ENCODE results near the gene TMSB15A.
A peak's percentile ranks its signal among the peaks of the same experiment; 100 is the strongest.
"Not testable (repeated sequence)": the region's sequence is repeated elsewhere in the genome, so short reads cannot be mapped to it uniquely, and the experiment has no call there.

Gene TMSB15A

DNA sequence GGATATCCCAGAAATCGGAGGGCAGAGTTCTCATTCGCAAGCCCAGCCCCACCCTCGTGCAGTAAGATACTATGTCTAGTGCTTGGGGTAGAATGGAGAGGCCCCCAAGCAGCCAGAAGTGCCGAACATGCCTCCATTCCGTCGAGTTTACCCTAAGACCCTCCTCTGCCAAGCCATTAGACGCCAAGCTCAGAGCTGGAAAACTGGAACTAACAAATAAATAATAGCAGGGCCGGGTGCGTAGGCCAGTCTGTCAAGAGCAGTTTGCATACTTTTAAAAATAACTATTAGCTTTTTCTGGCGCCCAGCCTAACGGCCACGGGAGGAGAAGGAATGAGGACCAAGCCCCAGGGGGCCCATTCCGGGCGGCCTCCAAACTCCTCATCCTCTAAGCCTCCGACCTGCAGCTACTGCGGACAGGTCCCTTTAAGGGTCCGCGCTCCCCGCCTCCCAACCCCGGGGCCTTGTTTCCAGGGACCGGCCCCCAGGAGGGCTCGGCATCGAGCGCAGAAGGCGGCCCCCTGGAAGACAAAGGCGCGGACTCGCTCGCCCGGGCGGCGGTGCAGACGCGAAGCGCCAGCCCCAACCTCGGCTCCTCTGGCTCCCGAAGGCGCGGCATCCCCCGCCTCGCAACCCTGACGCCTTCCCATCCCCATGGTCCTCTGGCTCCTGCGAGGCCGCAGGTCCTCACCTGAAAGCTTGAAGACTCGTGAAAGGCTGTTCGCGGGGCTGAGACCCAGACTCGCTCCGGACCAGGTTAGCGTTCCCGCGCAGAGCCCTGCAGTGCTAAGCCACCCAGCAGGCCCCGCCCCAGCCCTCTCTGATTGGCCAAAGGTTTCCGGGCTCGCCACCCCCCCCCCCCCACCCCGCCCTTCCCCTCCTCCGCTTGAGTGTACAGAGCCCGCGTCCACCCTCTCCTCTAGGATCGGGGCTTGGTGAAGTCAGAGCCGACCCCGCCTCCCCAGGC, at the start of gene TMSB15A:
Gene TMSB15A (minus strand): TSS at position 765 of the 967 bp plus-strand sequence.
- H3K4me3 ChIP-seq (ENCODE audit: low read depth, low read length), result peak within 1 kb of the TSS; percentile 74
- peaks cover 11% of the 10 kb centered on the region; the same call in 1 of the 2 replicates for H3K36me3 ChIP-seq (ENCODE audit: control insufficient read depth, insufficient read depth, low read length)
- H3K9me3 ChIP-seq (ENCODE audit: control insufficient read depth, insufficient read depth, low read length), result peaks cover 11% of the 10 kb centered on the region; the same call in 1 of the 2 replicates
- 0 out of 2 replicates have a peak, but pooled peaks cover 4% of the 10 kb centered on the region for H3K4me1 ChIP-seq (ENCODE audit: control insufficient read depth, insufficient read depth, low read length)
- peak within 1 kb of the TSS; percentile 89 for H3K9ac ChIP-seq (ENCODE audit: low read depth, low read length)
- peak within 1 kb of the TSS; percentile 60 for H3K27ac ChIP-seq (ENCODE audit: low read depth, low read length)
- H3K27me3 ChIP-seq (ENCODE audit: control insufficient read depth, insufficient read depth, low read length), result peaks cover 23% of the 10 kb centered on the region

DNA sequence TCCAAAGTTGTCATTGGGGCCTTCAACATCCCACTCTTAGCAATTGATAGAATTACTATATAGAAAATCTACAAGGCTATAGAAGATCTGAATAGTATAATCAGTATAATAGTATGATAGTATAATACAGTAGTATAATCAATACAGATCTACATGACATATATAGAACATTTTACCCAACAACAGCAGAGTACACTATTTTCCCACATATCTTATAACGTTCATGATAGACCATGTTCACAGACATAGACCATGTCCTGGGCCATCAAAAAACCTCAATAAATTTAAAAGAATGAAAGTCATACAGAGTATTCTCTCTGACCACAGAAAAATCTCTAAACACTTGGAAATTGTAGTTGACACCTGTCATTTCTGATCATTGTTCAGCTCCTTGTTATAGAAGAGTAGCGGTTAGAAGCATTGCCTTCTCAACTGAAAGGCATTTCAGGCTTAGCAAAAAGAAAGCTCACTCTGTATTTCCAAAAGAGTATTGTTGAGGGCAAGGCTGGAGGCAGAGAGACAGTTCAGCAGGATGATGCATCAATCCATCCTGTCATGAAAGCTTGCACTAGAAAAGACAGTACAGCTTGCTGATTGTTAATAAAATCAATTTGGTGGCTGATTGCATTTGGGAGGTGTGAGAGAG, 44.0 kb upstream of the TMSB15A start:
- H3K27ac ChIP-seq (ENCODE audit: low read depth, low read length), result no peak overlapping the region
- peaks cover 6% of the 10 kb centered on the region; the same call in 1 of the 2 replicates for H3K27me3 ChIP-seq (ENCODE audit: control insufficient read depth, insufficient read depth, low read length)
- no peaks in the 10 kb centered on the region for H3K36me3 ChIP-seq (ENCODE audit: control insufficient read depth, insufficient read depth, low read length)
- H3K4me1 ChIP-seq (ENCODE audit: control insufficient read depth, insufficient read depth, low read length), result no peaks in the 10 kb centered on the region
- no peak overlapping the region for H3K9ac ChIP-seq (ENCODE audit: low read depth, low read length)
- 0 out of 2 replicates have a peak, but pooled peaks cover 3% of the 10 kb centered on the region for H3K9me3 ChIP-seq (ENCODE audit: control insufficient read depth, insufficient read depth, low read length)
- H3K4me3 ChIP-seq (ENCODE audit: low read depth, low read length), result no peak overlapping the region

DNA sequence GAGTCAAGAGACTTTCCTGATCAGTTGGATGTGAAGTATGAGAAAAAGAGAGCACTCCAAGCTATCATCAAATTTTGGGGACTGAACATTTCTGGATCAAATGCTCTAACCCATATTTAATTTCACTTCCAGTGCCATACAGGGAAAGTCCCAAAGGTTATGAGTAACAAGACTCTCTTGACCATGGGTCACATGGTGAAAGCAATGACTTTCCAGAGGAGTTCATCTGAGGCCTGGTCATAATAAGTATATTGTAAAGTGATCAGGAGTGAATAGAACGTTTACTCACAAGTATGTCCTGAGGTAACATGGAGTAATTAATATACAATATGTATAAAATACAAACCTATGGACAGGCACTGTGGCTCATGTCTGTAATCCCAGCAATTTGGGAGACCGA, 42.1 kb upstream of the TMSB15A start:
- Histone ChIP-seq H3K9ac (ENCODE audit: low read depth, low read length) (no peak overlapping the region), H3K4me3 (ENCODE audit: low read depth, low read length) (no peak overlapping the region), H3K9me3 (ENCODE audit: control insufficient read depth, insufficient read depth, low read length) (0 out of 2 replicates have a peak, but pooled peaks cover 3% of the 10 kb centered on the region), H3K4me1 (ENCODE audit: control insufficient read depth, insufficient read depth, low read length) (no peaks in the 10 kb centered on the region), H3K27ac (ENCODE audit: low read depth, low read length) (no peak overlapping the region), H3K27me3 (ENCODE audit: control insufficient read depth, insufficient read depth, low read length) (peaks cover 6% of the 10 kb centered on the region; the same call in 1 of the 2 replicates), H3K36me3 (ENCODE audit: control insufficient read depth, insufficient read depth, low read length) (no peaks in the 10 kb centered on the region)

DNA sequence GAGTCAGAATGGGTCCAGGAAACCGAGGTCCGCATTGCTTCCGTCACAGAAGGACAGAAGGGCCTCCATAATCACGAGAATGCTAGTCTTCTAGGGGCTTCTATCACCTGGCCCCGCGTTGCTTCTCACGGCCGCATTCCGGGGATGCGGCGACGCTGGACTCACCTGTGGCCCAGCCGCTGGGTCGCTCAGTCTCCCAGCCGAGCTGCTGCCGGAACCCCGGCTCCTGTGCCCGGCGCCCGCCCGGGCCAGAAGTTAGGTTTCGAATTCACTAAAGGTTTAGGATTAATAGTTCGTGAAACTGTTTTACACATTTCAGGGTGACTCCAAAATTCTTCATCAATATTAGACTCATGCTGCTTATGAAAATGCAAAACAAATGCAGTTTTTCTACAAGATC, 31.7 kb upstream of the TMSB15A start:
- H3K27ac ChIP-seq (ENCODE audit: low read depth, low read length), result no peak overlapping the region
- no peak overlapping the region for H3K9ac ChIP-seq (ENCODE audit: low read depth, low read length)
- H3K27me3 ChIP-seq (ENCODE audit: control insufficient read depth, insufficient read depth, low read length), result peaks cover 14% of the 10 kb centered on the region
- H3K9me3 ChIP-seq (ENCODE audit: control insufficient read depth, insufficient read depth, low read length), result peaks cover 9% of the 10 kb centered on the region
- H3K4me1 ChIP-seq (ENCODE audit: control insufficient read depth, insufficient read depth, low read length), result peaks cover 12% of the 10 kb centered on the region; the same call in 1 of the 2 replicates
- no peak overlapping the region for H3K4me3 ChIP-seq (ENCODE audit: low read depth, low read length)
- H3K36me3 ChIP-seq (ENCODE audit: control insufficient read depth, insufficient read depth, low read length), result no peaks in the 10 kb centered on the region

DNA sequence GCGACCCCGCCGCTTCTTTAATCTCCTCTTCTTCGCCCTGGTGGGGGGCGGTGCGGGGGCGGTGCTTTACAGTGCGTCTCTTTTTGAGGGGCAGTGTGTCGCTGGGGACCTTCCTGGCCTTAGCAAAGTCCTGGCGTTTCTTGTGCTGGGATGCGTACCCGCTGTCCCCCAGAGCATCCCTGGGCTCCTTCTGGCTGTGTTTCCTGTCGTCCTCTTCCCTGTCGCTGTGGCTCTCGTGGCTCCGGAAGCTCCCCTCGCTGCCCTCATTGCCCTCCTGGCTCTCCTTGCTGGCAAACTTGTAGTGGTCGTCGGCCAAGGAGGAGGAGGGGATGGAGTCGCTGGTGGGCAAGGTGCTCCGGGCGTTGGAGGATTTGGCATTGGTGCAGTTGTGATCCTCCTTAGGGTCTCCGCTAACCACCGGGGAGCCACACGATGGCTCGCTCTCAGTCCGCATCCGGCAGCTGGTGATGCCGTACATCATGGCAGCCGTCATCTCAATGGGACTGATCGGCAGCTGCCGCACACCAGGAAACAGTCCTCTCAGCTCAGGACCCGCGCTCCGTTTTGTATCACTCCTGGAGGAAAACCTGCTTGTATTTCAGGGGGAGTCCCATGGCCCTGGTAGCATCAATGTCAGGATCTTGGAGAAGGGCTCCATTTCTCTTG, 30.4 kb upstream of the TMSB15A start:
- peaks cover 9% of the 10 kb centered on the region for H3K9me3 ChIP-seq (ENCODE audit: control insufficient read depth, insufficient read depth, low read length)
- no peak overlapping the region for H3K27ac ChIP-seq (ENCODE audit: low read depth, low read length)
- H3K27me3 ChIP-seq (ENCODE audit: control insufficient read depth, insufficient read depth, low read length), result peaks cover 14% of the 10 kb centered on the region
- H3K4me1 ChIP-seq (ENCODE audit: control insufficient read depth, insufficient read depth, low read length), result peaks cover 12% of the 10 kb centered on the region; the same call in 1 of the 2 replicates
- H3K9ac ChIP-seq (ENCODE audit: low read depth, low read length), result no peak overlapping the region
- no peaks in the 10 kb centered on the region for H3K36me3 ChIP-seq (ENCODE audit: control insufficient read depth, insufficient read depth, low read length)
- peak overlapping the region; percentile 13; the same call in 1 of the 2 replicates for H3K4me3 ChIP-seq (ENCODE audit: low read depth, low read length)

DNA sequence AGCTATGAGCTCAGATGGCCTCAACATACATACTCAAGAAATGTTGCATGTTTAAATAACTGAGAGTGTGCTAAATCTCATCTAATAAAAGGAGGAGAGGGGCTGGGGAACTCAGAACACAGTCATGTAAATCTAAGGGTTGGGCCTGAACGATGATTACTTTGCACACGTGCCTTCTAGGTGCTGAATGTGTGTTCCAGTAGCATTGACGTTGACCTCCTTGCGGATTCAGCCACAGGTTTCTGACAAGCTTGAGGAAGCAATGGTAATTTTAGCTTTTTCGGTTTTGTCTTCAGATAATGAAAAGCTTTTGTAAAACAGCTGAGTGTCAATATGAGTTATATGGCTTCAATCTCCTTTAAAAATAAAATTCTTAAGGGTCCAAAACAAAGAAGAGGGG, 29.6 kb upstream of the TMSB15A start:
- not testable (repeated sequence) for H3K4me3 ChIP-seq (ENCODE audit: low read depth, low read length); H3K36me3 ChIP-seq (ENCODE audit: control insufficient read depth, insufficient read depth, low read length); H3K27ac ChIP-seq (ENCODE audit: low read depth, low read length); H3K9ac ChIP-seq (ENCODE audit: low read depth, low read length)
- Histone ChIP-seq H3K9me3 (ENCODE audit: control insufficient read depth, insufficient read depth, low read length) (peaks cover 12% of the 10 kb centered on the region), H3K27me3 (ENCODE audit: control insufficient read depth, insufficient read depth, low read length) (peaks cover 14% of the 10 kb centered on the region), H3K4me1 (ENCODE audit: control insufficient read depth, insufficient read depth, low read length) (peaks cover 12% of the 10 kb centered on the region; the same call in 1 of the 2 replicates)

DNA sequence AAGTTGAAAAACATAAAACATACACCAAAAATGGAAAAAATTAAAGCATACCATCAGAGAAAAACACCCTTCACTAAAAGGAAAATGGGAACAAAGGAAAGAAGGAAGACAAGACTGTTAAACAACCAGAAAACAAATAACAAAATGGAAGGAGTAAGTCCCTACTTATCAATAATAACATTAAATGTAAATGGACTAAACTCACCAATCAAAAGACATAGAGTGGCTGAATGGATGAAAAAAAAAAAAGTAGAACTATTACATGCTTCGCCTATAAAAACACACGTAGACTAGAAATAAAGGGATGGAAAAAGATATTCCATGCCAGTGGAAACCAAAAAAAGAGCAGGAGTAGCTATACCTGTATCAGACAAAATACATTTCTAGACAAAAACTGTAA, 19.4 kb upstream of the TMSB15A start:
- H3K27ac ChIP-seq (ENCODE audit: low read depth, low read length), result no peak overlapping the region
- H3K36me3 ChIP-seq (ENCODE audit: control insufficient read depth, insufficient read depth, low read length), result no peaks in the 10 kb centered on the region
- no peak overlapping the region for H3K9ac ChIP-seq (ENCODE audit: low read depth, low read length)
- H3K9me3 ChIP-seq (ENCODE audit: control insufficient read depth, insufficient read depth, low read length), result peaks cover 2% of the 10 kb centered on the region
- no peaks in the 10 kb centered on the region; the same call in 1 of the 2 replicates for H3K27me3 ChIP-seq (ENCODE audit: control insufficient read depth, insufficient read depth, low read length)
- no peak overlapping the region for H3K4me3 ChIP-seq (ENCODE audit: low read depth, low read length)
- no peaks in the 10 kb centered on the region for H3K4me1 ChIP-seq (ENCODE audit: control insufficient read depth, insufficient read depth, low read length)

DNA sequence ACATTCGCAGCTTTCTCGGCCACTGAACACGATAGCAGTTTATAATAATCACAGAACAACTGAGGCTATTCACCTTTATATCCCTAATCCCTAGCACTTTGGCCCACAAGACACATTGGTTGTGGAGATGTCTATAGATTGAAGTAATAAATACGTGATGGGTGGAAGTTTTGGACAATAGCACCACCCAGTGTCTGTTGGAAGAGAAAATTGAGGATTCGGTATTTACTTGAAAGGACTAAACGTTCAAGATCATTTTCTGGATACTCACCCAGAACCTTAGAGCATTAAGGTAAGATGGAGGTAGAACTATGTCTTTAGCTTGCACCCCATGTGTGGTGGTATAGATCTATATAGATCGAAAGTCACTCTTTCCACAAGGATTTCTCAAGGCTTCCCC, 787 bp upstream of the TMSB15A start:
- Histone ChIP-seq H3K4me1 (ENCODE audit: control insufficient read depth, insufficient read depth, low read length) (0 out of 2 replicates have a peak, but pooled peaks cover 4% of the 10 kb centered on the region), H3K27me3 (ENCODE audit: control insufficient read depth, insufficient read depth, low read length) (peaks cover 23% of the 10 kb centered on the region), H3K9me3 (ENCODE audit: control insufficient read depth, insufficient read depth, low read length) (peaks cover 7% of the 10 kb centered on the region; the same call in 1 of the 2 replicates), H3K4me3 (ENCODE audit: low read depth, low read length) (0 out of 2 replicates have a peak overlapping the region, but pooled peaks have one; percentile 12), H3K9ac (ENCODE audit: low read depth, low read length) (no peak overlapping the region), H3K27ac (ENCODE audit: low read depth, low read length) (no peak overlapping the region), H3K36me3 (ENCODE audit: control insufficient read depth, insufficient read depth, low read length) (peaks cover 8% of the 10 kb centered on the region; the same call in 1 of the 2 replicates)

DNA sequence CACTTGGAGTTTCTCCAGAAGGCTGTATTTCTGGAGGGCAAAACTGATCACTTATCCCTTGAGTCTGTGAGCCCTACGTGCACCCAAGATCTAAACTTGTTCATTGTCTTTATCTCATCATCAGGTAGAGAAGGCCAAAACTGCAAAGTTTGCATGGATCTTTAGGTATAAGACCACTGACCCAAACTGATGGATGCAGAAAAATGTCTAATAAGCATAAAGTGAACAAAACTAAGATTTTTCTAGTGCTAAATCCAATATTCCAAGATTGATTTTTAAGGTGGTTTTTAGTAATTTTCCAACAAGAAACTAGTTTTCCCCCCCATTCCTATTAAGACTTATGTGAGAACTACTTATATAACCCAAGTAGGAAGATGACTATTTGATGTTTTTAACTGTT, 2.0 kb downstream of the TMSB15A start:
- peaks cover 23% of the 10 kb centered on the region for H3K27me3 ChIP-seq (ENCODE audit: control insufficient read depth, insufficient read depth, low read length)
- no peak overlapping the region for H3K27ac ChIP-seq (ENCODE audit: low read depth, low read length)
- H3K9me3 ChIP-seq (ENCODE audit: control insufficient read depth, insufficient read depth, low read length), result peaks cover 17% of the 10 kb centered on the region; the same call in 1 of the 2 replicates
- 0 out of 2 replicates have a peak, but pooled peaks cover 4% of the 10 kb centered on the region for H3K4me1 ChIP-seq (ENCODE audit: control insufficient read depth, insufficient read depth, low read length)
- H3K36me3 ChIP-seq (ENCODE audit: control insufficient read depth, insufficient read depth, low read length), result peaks cover 11% of the 10 kb centered on the region; the same call in 1 of the 2 replicates
- no peak overlapping the region for H3K4me3 ChIP-seq (ENCODE audit: low read depth, low read length)
- no peak overlapping the region for H3K9ac ChIP-seq (ENCODE audit: low read depth, low read length)

DNA sequence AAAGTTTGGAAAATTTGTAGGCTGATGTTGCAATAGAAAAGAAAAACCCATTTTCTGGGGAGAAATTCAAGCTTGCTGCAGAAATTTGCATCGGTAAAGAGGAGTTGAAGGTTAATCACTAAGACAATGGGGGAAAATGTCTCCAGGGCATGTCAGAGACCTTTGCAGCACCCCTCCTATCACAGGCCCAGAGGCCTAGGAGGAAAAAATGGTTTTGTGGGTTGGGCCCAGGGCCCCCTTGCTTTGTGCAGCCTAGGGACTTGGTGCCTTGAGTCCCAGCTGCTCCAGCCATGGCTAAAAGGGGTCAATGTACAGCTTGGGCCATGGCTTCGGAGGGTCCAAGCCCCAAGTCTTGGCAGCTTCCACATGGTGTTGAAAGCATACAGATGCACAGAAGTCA, 17.8 kb downstream of the TMSB15A start:
- no peak overlapping the region for H3K9ac ChIP-seq (ENCODE audit: low read depth, low read length)
- no peak overlapping the region for H3K27ac ChIP-seq (ENCODE audit: low read depth, low read length)
- no peak overlapping the region for H3K4me3 ChIP-seq (ENCODE audit: low read depth, low read length)
- no peaks in the 10 kb centered on the region for H3K36me3 ChIP-seq (ENCODE audit: control insufficient read depth, insufficient read depth, low read length)
- H3K4me1 ChIP-seq (ENCODE audit: control insufficient read depth, insufficient read depth, low read length), result no peaks in the 10 kb centered on the region
- H3K9me3 ChIP-seq (ENCODE audit: control insufficient read depth, insufficient read depth, low read length), result peaks cover 47% of the 10 kb centered on the region
- peaks cover 4% of the 10 kb centered on the region; the same call in 1 of the 2 replicates for H3K27me3 ChIP-seq (ENCODE audit: control insufficient read depth, insufficient read depth, low read length)

Data from HUES48 (cell line).